ENCODE measurements around the gene PLXNA2. TPM values are rescaled to one million over a fixed set of nuclear protein-coding genes. Genes with fewer than 3 reads are reported as not detected.

The PLXNA2 gene
- total RNA-seq, 1 experiment from 2014 or later: 0.06 TPM

DNA sequence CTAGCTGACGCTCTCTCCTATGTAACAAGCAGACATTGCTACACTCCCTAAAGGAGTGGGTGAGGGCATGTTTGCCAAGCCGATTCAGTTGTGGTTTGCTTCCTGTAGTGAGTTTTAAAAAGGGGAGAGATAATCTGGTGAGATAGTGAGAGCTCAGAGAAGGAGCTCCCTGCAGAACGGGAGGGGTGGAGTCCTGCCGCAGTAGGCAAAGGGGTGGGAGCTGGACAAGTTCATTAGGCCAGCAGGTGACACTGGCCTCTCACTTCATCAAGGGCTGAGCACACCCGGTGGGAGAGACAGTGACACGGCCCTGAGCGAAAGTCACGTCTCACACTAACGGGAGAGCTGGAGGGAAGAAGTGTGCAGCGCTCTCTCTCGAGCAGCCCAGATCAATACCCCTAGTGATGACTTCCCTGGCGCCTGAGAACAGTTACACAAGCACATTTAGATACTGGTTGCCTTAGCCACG is 189.2 kb downstream of the PLXNA2 start:
- ChIA-PET POLR2A (ENCODE audit: low non-redundant PET) (no interaction called here), CTCF (no interaction called here)
- Histone ChIP-seq H3K4me3 (ENCODE audit: low read depth, low read length, poor library complexity, severe bottlenecking) (no peak overlapping the region), H3K27ac (ENCODE audit: low read depth, low read length, poor library complexity, severe bottlenecking) (no peak overlapping the region), H3K36me3 (ENCODE audit: insufficient read depth, low read length, poor library complexity, severe bottlenecking) (no peaks in the 10 kb centered on the region), H3K4me1 (ENCODE audit: insufficient read depth, low read length, poor library complexity, severe bottlenecking) (no peaks in the 10 kb centered on the region), H3K9me3 (ENCODE audit: low read depth, low read length, poor library complexity, severe bottlenecking) (no peaks in the 10 kb centered on the region), H3K27me3 (replicated peaks; ENCODE audit: insufficient read depth, low read depth, low read length, poor library complexity) (peaks cover 61% of the 10 kb centered on the region)
- no TSS peak for BruUV-seq (replicated peaks)
- TF ChIP-seq EZH2 (IDR thresholded peaks at IDR 0.05; ENCODE audit: borderline replicate concordance, low read depth, low read length, poor library complexity, severe bottlenecking) (no peak), CTCF (conservative IDR thresholded peaks at IDR 0.05; ENCODE audit: low read depth, low read length) (no peak)
- intact Hi-C loops (cut with micrococcal nuclease; ENCODE audit: unreplicated experiment): no loop called here
- DNase-seq (ENCODE audit: low spot score): peak; percentile 6

- ChIA-PET CTCF (no interaction called here), POLR2A (ENCODE audit: low non-redundant PET) (no interaction called here)
- TF ChIP-seq CTCF (conservative IDR thresholded peaks at IDR 0.05; ENCODE audit: low read depth, low read length) (no peak), EZH2 (IDR thresholded peaks at IDR 0.05; ENCODE audit: borderline replicate concordance, low read depth, low read length, poor library complexity, severe bottlenecking) (no peak)
- intact Hi-C loops (cut with micrococcal nuclease; ENCODE audit: unreplicated experiment): no loop called here
- no peak for DNase-seq (ENCODE audit: low spot score)
- no peak overlapping the region for H3K4me3 ChIP-seq (ENCODE audit: low read depth, low read length, poor library complexity, severe bottlenecking)
- H3K27ac ChIP-seq (ENCODE audit: low read depth, low read length, poor library complexity, severe bottlenecking): no peak overlapping the region
- no peaks in the 10 kb centered on the region for H3K9me3 ChIP-seq (ENCODE audit: low read depth, low read length, poor library complexity, severe bottlenecking)
- H3K36me3 ChIP-seq (ENCODE audit: insufficient read depth, low read length, poor library complexity, severe bottlenecking): no peaks in the 10 kb centered on the region
- H3K4me1 ChIP-seq (ENCODE audit: insufficient read depth, low read length, poor library complexity, severe bottlenecking): no peaks in the 10 kb centered on the region
- BruUV-seq (replicated peaks): no TSS peak
- peaks cover 61% of the 10 kb centered on the region for H3K27me3 ChIP-seq (replicated peaks; ENCODE audit: insufficient read depth, low read depth, low read length, poor library complexity)
These were observed 189.7 kb downstream of the PLXNA2 start for GRCh38 chr1:208054485-208054884.

DNA sequence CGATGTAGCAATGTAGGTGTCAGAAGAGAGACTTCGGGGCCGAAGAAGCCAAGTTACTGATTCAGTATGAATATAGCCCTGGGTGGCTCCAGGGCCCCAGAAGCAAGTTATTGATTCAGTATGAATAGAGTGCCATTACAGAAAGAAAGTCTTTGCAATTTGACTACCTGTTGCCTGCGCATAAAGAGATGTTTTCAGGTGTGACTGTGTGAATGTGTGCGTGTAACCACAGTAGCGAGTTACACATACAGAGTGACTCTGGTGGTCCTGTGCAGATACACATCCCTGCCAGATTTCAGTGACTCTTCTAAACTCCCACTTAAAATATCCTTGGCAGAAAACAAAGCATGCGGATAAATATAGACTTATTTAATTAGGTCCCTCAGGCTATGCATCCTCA is 190.5 kb downstream of the PLXNA2 start:
- H3K27me3 ChIP-seq (replicated peaks; ENCODE audit: insufficient read depth, low read depth, low read length, poor library complexity): peaks cover 58% of the 10 kb centered on the region
- intact Hi-C loops (cut with micrococcal nuclease; ENCODE audit: unreplicated experiment): no loop called here
- H3K4me3 ChIP-seq (ENCODE audit: low read depth, low read length, poor library complexity, severe bottlenecking): no peak overlapping the region
- no TSS peak for BruUV-seq (replicated peaks)
- DNase-seq (ENCODE audit: low spot score): no peak
- no peaks in the 10 kb centered on the region for H3K9me3 ChIP-seq (ENCODE audit: low read depth, low read length, poor library complexity, severe bottlenecking)
- H3K36me3 ChIP-seq (ENCODE audit: insufficient read depth, low read length, poor library complexity, severe bottlenecking): no peaks in the 10 kb centered on the region
- H3K27ac ChIP-seq (ENCODE audit: low read depth, low read length, poor library complexity, severe bottlenecking): no peak overlapping the region
- ChIA-PET POLR2A (ENCODE audit: low non-redundant PET) (no interaction called here), CTCF (no interaction called here)
- no peaks in the 10 kb centered on the region for H3K4me1 ChIP-seq (ENCODE audit: insufficient read depth, low read length, poor library complexity, severe bottlenecking)
- no peak for TF ChIP-seq CTCF (conservative IDR thresholded peaks at IDR 0.05; ENCODE audit: low read depth, low read length)
- no peak for TF ChIP-seq EZH2 (IDR thresholded peaks at IDR 0.05; ENCODE audit: borderline replicate concordance, low read depth, low read length, poor library complexity, severe bottlenecking)
